ENCODE measurements around the gene ZNF480. TPM values are rescaled to one million over a fixed set of nuclear protein-coding genes. Genes with fewer than 3 reads are reported as not detected.

ZNF480 gene
- total RNA-seq, result 6.2 and 7.8 TPM in 2 replicates

GRCh38 chr19:52296773-52297600 is at the start of gene ZNF480:
Gene ZNF480 (plus strand): TSS chr19:52297169. CDS start chr19:52300413, 3,244 bp downstream.

GRCh38 chr19:52269338-52270261 is 27.4 kb upstream of the ZNF480 start, which contains the start of gene ZNF766:
Gene ZNF766 (plus strand): TSS chr19:52269587. CDS start chr19:52269614, 27 bp downstream.

GRCh38 chr19:52336117-52336790 is 39.3 kb downstream of the ZNF480 start, which contains the start of gene ZNF610:
Gene ZNF610 (plus strand): TSS chr19:52336243. CDS start chr19:52349173, 12,930 bp downstream.

GRCh38 chr19:52369559-52370340 is 72.8 kb downstream of the ZNF480 start, which contains the start of gene ZNF880:
Gene ZNF880 (plus strand): TSS chr19:52369923. CDS start chr19:52369966, 43 bp downstream.

Other genes with a start within 250 kb of the ZNF480 start
- gene ZNF432, start 248.3 kb upstream of the ZNF480 start, total RNA-seq, result 7.4 and 9.1 TPM in 2 replicates
- gene ZNF841, start 201.4 kb upstream of the ZNF480 start, total RNA-seq, result 22.7 and 23.6 TPM in 2 replicates
- gene ZNF616, start 157.2 kb upstream of the ZNF480 start, total RNA-seq, result 8.7 and 9.0 TPM in 2 replicates
- gene ZNF836, start 125.5 kb upstream of the ZNF480 start, total RNA-seq, result 5.8 and 10.8 TPM in 2 replicates
- gene PPP2R1A, start 107.1 kb upstream of the ZNF480 start, total RNA-seq, result 113 and 167 TPM in 2 replicates
- gene ZNF766, start 27.6 kb upstream of the ZNF480 start, total RNA-seq, result 13.3 and 14.2 TPM in 2 replicates
- gene ZNF610, start 39.1 kb downstream of the ZNF480 start, total RNA-seq, result 1.8 and 2.4 TPM in 2 replicates
- 31.3 and 50.7 TPM in 2 replicates for gene ZNF880, start 72.8 kb downstream of the ZNF480 start, total RNA-seq
- 24.9 and 30.3 TPM in 2 replicates for gene ZNF528, start 100.7 kb downstream of the ZNF480 start, total RNA-seq
- 0.25 TPM in 1 of 2 replicates, not detected in the other for gene ZNF534, start 132.0 kb downstream of the ZNF480 start, total RNA-seq
- gene ZNF578, start 156.4 kb downstream of the ZNF480 start, total RNA-seq, result 5.9 and 6.2 TPM in 2 replicates
- 17.6 and 19.2 TPM in 2 replicates for gene ZNF808, start 230.5 kb downstream of the ZNF480 start, total RNA-seq

All from aortic smooth muscle cell (primary cell).